H1 (cell line): ENCODE measurements around the gene PRRC1. TPM values are rescaled to one million over a fixed set of nuclear protein-coding genes. Genes with fewer than 3 reads are reported as not detected.
A peak's percentile ranks its signal among the peaks of the same experiment; 100 is the strongest.

Source experiments
- BCL11A ChIP-seq, 2 experiments: IDR thresholded peaks; one replicate each; pipeline ENCODE4 v1.6.1; 2011; ENCODE audit warnings: low read depth in 2 of 2, low read length in 2 of 2, mild to moderate bottlenecking in 2 of 2
- CBX5 ChIP-seq: fragments of 300-800, 300-1000 bp; sonication (generic); IDR thresholded peaks from 2 replicates; pipeline ENCODE4 v1.7.1; 2016; ENCODE audit warnings: antibody characterized with exemption, low read length, low read depth
- CHD1 ChIP-seq: IDR thresholded peaks from 2 replicates; pipeline ENCODE4 v1.6.1; 2012; ENCODE audit warnings: low read depth, low read length, improper control_type of control experiment
- CREB1 ChIP-seq: IDR thresholded peaks from 2 replicates; pipeline ENCODE4 v1.6.1; 2012; ENCODE audit warnings: inconsistent platforms
- CTBP2 ChIP-seq: IDR thresholded peaks from 2 replicates; pipeline ENCODE4 v1.7.0; 2011; ENCODE audit warnings: borderline replicate concordance, mild to moderate bottlenecking, moderate library complexity, mixed read lengths, low read length; ENCODE audit not compliant: insufficient read depth, insufficient read length
- EGR1 ChIP-seq: IDR thresholded peaks from 2 replicates; pipeline ENCODE4 v1.6.1; 2011; ENCODE audit warnings: low read depth, low read length, borderline replicate concordance
- EP300 ChIP-seq, 2 experiments: IDR thresholded peaks; 1 replicate in 1 of 2; 2 replicates in 1 of 2; pipeline ENCODE4 v1.6.1; 2011 to 2012; ENCODE audit warnings: low read depth in 2 of 2, low read length in 2 of 2, mild to moderate bottlenecking in 2 of 2, borderline replicate concordance in 1 of 2, inconsistent platforms in 1 of 2, moderate library complexity in 1 of 2
- JUND ChIP-seq: IDR thresholded peaks from 2 replicates; pipeline ENCODE4 v1.6.1; 2011; ENCODE audit warnings: mild to moderate bottlenecking, improper control_type of control experiment, low read length
- KDM5A ChIP-seq: fragments of 200-600 bp; IDR thresholded peaks from 2 replicates; pipeline ENCODE4 v1.7.1; 2012; ENCODE audit warnings: mild to moderate bottlenecking, low read length, inconsistent platforms, mixed read lengths
- NANOG ChIP-seq: IDR thresholded peaks from 2 replicates; pipeline ENCODE4 v1.6.1; 2011; ENCODE audit warnings: low read length, low read depth, mild to moderate bottlenecking, inconsistent platforms; ENCODE audit not compliant: insufficient read depth, poor library complexity, severe bottlenecking
- NRF1 ChIP-seq: IDR thresholded peaks from 2 replicates; pipeline ENCODE4 v1.6.1; 2011; ENCODE audit warnings: mild to moderate bottlenecking, low read depth, low read length, improper control_type of control experiment
- PHF8 ChIP-seq: fragments of 200-600 bp; sonication (generic); conservative IDR thresholded peaks from 2 replicates; pipeline ENCODE4 v1.7.1; 2012; ENCODE audit warnings: low read depth, mild to moderate bottlenecking, inconsistent platforms, low read length, moderate library complexity
- RAD21 ChIP-seq, 2 experiments: IDR thresholded peaks in 1 of 2; conservative IDR thresholded peaks in 1 of 2; 2 replicates each; pipeline ENCODE4 v1.6.1; 2011; ENCODE audit warnings: low read depth in 2 of 2, low read length in 2 of 2, improper control_type of control experiment in 1 of 2, inconsistent platforms in 1 of 2, mild to moderate bottlenecking in 1 of 2, moderate library complexity in 1 of 2
- RNF2 ChIP-seq: fragments of 200-900, 300-1000 bp; sonication (generic); IDR thresholded peaks from 2 replicates; pipeline ENCODE4 v1.7.1; 2016; ENCODE audit warnings: borderline replicate concordance, low read depth, mild to moderate bottlenecking, antibody characterized with exemption, low read length; ENCODE audit not compliant: poor library complexity, severe bottlenecking; ENCODE audit errors: missing control alignments
- SIRT6 ChIP-seq: IDR thresholded peaks from one replicate; pipeline ENCODE4 v1.7.1; 2012; ENCODE audit warnings: low read length, inconsistent platforms
- SP1 ChIP-seq: IDR thresholded peaks from 2 replicates; pipeline ENCODE4 v1.6.1; 2011; ENCODE audit warnings: low read depth, low read length
- TAF1 ChIP-seq: IDR thresholded peaks from 2 replicates; pipeline ENCODE4 v1.6.1; 2011; ENCODE audit warnings: mild to moderate bottlenecking, low read depth, low read length
- TCF12 ChIP-seq: IDR thresholded peaks from 2 replicates; pipeline ENCODE4 v1.6.1; 2011; ENCODE audit warnings: low read depth, mild to moderate bottlenecking, low read length
- TEAD4 ChIP-seq: IDR thresholded peaks from 2 replicates; pipeline ENCODE4 v1.6.1; 2012; ENCODE audit warnings: low read depth, low read length, inconsistent platforms, mixed read lengths
- ZNF274 ChIP-seq: IDR thresholded peaks from 2 replicates; pipeline ENCODE4 v1.7.0; 2012; ENCODE audit warnings: low read length, borderline replicate concordance; ENCODE audit errors: extremely low read depth
- polyA plus RNA-seq, 7 experiments: library from polyadenylated mRNA; depleted of rRNA in 3 of 7; stranded (reverse) in 5 of 7; unstranded in 2 of 7; fragments of >200 nt in 5 of 7; fragments of 200-250 nt in 2 of 7; gene quantifications; 1 replicate in 5 of 7; 2 replicates in 1 of 7; 4 replicates in 1 of 7; pipeline versions ENCODE4 v1.2.1 to v1.2.3, GENCODE V29; 2011 to 2013; ENCODE audit warnings: missing spikeins in 2 of 7, mixed read lengths in 2 of 7
- total RNA-seq: library from RNA; stranded (reverse); fragmentation: NEBNext Ultra II Directional; extraction: Animal tissue kit (Norgen Biotek cat#: 25700); gene quantifications from 2 replicates; pipeline ENCODE4 v1.2.1, GENCODE V29; 2021
- TF ChIP-seq, protein P1 (sequence below): IDR thresholded peaks from 2 replicates; pipeline ENCODE4 v1.6.1; 2012; ENCODE audit warnings: low read length, inconsistent platforms
- TF ChIP-seq, protein P2 (sequence below): IDR thresholded peaks from 2 replicates; pipeline ENCODE4 v1.6.1; 2011; ENCODE audit warnings: low read depth, mild to moderate bottlenecking, low read length; ENCODE audit not compliant: insufficient read depth

Gene PRRC1
- total and polyA plus RNA-seq, 2 of the 8 experiments (the other 6 are each of a cell fraction or from before 2014, with no cell fraction given) = 54.6 to 78.6 TPM

- TF ChIP-seq, protein P1, sequence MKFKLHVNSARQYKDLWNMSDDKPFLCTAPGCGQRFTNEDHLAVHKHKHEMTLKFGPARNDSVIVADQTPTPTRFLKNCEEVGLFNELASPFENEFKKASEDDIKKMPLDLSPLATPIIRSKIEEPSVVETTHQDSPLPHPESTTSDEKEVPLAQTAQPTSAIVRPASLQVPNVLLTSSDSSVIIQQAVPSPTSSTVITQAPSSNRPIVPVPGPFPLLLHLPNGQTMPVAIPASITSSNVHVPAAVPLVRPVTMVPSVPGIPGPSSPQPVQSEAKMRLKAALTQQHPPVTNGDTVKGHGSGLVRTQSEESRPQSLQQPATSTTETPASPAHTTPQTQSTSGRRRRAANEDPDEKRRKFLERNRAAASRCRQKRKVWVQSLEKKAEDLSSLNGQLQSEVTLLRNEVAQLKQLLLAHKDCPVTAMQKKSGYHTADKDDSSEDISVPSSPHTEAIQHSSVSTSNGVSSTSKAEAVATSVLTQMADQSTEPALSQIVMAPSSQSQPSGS = no peak
- TF ChIP-seq TCF12 (no peak), CTBP2 (no peak), JUND (no peak), TEAD4 (no peak), CHD1 (no peak), CREB1 (no peak), EP300 (IDR thresholded peaks at IDR 0.05; ENCODE audit: borderline replicate concordance in 1 of 2, low read depth in 2 of 2, low read length in 2 of 2) (no peak), RAD21 (IDR thresholded peaks at IDR 0.05 in 1 of 2, conservative IDR thresholded peaks at IDR 0.05 in 1 of 2; ENCODE audit: low read depth in 2 of 2, low read length in 2 of 2) (no peak), NRF1 (no peak), BCL11A (IDR thresholded peaks at IDR 0.05; ENCODE audit: low read depth in 2 of 2, low read length in 2 of 2) (no peak), NANOG (no peak), EGR1 (peak; percentile 66; the same call in 1 of the 2 replicates), PHF8 (no peak), ZNF274 (no peak), CBX5 (no peak), SIRT6 (no peak), KDM5A (no peak), TAF1 (no peak), SP1 (no peak), RNF2 (no peak)
- TF ChIP-seq, protein P2, sequence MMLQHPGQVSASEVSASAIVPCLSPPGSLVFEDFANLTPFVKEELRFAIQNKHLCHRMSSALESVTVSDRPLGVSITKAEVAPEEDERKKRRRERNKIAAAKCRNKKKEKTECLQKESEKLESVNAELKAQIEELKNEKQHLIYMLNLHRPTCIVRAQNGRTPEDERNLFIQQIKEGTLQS = no peak
Measured at GRCh38 chr5:127517110-127517479, 345 bp upstream of the PRRC1 start (continued).
